H1 (cell line): ENCODE measurements around the gene SSUH2. TPM values are rescaled to one million over a fixed set of nuclear protein-coding genes. Genes with fewer than 3 reads are reported as not detected.

ENCODE experiments used
- CTCF ChIA-PET: fragments of 300-600 bp; sonication (Branson Sonifier 250); formaldehyde crosslinking; loops from one replicate; lab custom pipeline; 2021; ENCODE audit not compliant: partially characterized antibody; lab: Charles Lee
- POLR2A ChIA-PET: fragments of 300-600 bp; sonication (Branson Sonifier 250); formaldehyde crosslinking; loops from one replicate; lab custom pipeline; 2021; ENCODE audit warnings: inconsistent platforms; ENCODE audit not compliant: partially characterized antibody; lab: Charles Lee
- DNase-seq, 2 experiments: peaks; one replicate each; pipeline versions ENCODE4 v3.0.0 to v3.0.0-alpha.2; 2010 to 2022; ENCODE audit warnings: low spot score in 2 of 2, low read depth in 1 of 2, mixed read lengths in 1 of 2
- FAIRE-seq: peaks from 2 replicates; lab custom pipeline; 2011; peaks lifted over from hg19 to GRCh38; lab: Jason Lieb, UNC
- H2AFZ ChIP-seq: 2 replicates; pipeline ENCODE4 v1.8.1; 2012; ENCODE audit warnings: low read length, inconsistent platforms
- H2AK5ac ChIP-seq: 2 replicates; pipeline ENCODE4 v1.6.1; 2013; ENCODE audit warnings: low read depth, low read length
- H2BK120ac ChIP-seq: replicated peaks from 2 replicates; pipeline ENCODE3; 2013; ENCODE audit warnings: low read depth, low read length, inconsistent platforms
- H2BK12ac ChIP-seq: 2 replicates; pipeline ENCODE4 v1.6.1; 2013; ENCODE audit warnings: low read depth, low read length
- H2BK15ac ChIP-seq: 2 replicates; pipeline ENCODE4 v1.6.1; 2013; ENCODE audit warnings: low read length
- H2BK20ac ChIP-seq: 2 replicates; pipeline ENCODE4 v1.6.1; 2013; ENCODE audit warnings: low read length
- H2BK5ac ChIP-seq: 2 replicates; pipeline ENCODE4 v1.6.1; 2013; ENCODE audit warnings: low read depth, low read length
- H3K14ac ChIP-seq: 2 replicates; pipeline ENCODE4 v1.6.1; 2013; ENCODE audit warnings: inconsistent platforms; ENCODE audit not compliant: insufficient read length
- H3K18ac ChIP-seq: 2 replicates; pipeline ENCODE4 v1.6.1; 2013; ENCODE audit warnings: low read length; ENCODE audit errors: extremely low read depth
- H3K23ac ChIP-seq: 2 replicates; pipeline ENCODE4 v1.6.1; 2013; ENCODE audit warnings: inconsistent platforms; ENCODE audit not compliant: insufficient read length
- H3K23me2 ChIP-seq: 2 replicates; pipeline ENCODE4 v1.6.1; 2013; ENCODE audit warnings: low read depth, low read length
- H3K27ac ChIP-seq: 2 replicates; pipeline ENCODE4 v1.6.1; 2011; ENCODE audit warnings: low read depth, low read length, inconsistent platforms
- H3K27me3 ChIP-seq, 4 experiments: replicated peaks in 1 of 4; 1 replicate in 1 of 4; 2 replicates in 3 of 4; pipeline versions ENCODE4 v1.6.1 to v1.8.1; 2011 to 2013; ENCODE audit warnings: low read length in 3 of 4, mild to moderate bottlenecking in 3 of 4, inconsistent platforms in 2 of 4, mixed read lengths in 2 of 4, moderate library complexity in 1 of 4; ENCODE audit not compliant: control insufficient read depth in 3 of 4, insufficient read depth in 3 of 4; ENCODE audit errors: extremely low read depth in 1 of 4
- H3K36me3 ChIP-seq, 4 experiments: 2 replicates each; pipeline versions ENCODE4 v1.6.1 to v1.8.1; 2011 to 2013; ENCODE audit warnings: mild to moderate bottlenecking in 4 of 4, low read length in 3 of 4, moderate library complexity in 2 of 4, control low read depth in 1 of 4, inconsistent platforms in 1 of 4; ENCODE audit not compliant: insufficient read depth in 4 of 4, control insufficient read depth in 2 of 4
- H3K4ac ChIP-seq: replicated peaks from 2 replicates; pipeline ENCODE3; 2013; ENCODE audit warnings: low read length, low read depth, mixed read lengths, inconsistent platforms; ENCODE audit not compliant: insufficient read length
- H3K4me1 ChIP-seq, 4 experiments: replicated peaks in 1 of 4; 1 replicate in 1 of 4; 2 replicates in 3 of 4; pipeline versions ENCODE4 v1.6.1 to v1.8.1; 2011 to 2013; ENCODE audit warnings: low read length in 3 of 4, inconsistent platforms in 2 of 4, mixed read lengths in 1 of 4; ENCODE audit not compliant: insufficient read depth in 4 of 4, control insufficient read depth in 3 of 4
- H3K4me2 ChIP-seq, 2 experiments: 2 replicates each; pipeline versions ENCODE4 v1.6.1 to v1.8.1; 2011 to 2013; ENCODE audit warnings: low read depth in 2 of 2, low read length in 2 of 2, control low read depth in 1 of 2, inconsistent platforms in 1 of 2, mild to moderate bottlenecking in 1 of 2; ENCODE audit not compliant: insufficient read depth in 1 of 2
- H3K4me3 ChIP-seq, 4 experiments: fragments of 200-600, 300-600 bp in 1 of 4; sonication (generic), shearing (Covaris generic), sonication (Bioruptor Twin) in 1 of 4; 2 replicates each; pipeline versions ENCODE4 v1.5.1 to v1.8.1; 2011 to 2016; ENCODE audit warnings: low read length in 4 of 4, low read depth in 3 of 4, control low read depth in 2 of 4, inconsistent platforms in 2 of 4, mild to moderate bottlenecking in 2 of 4, mixed read lengths in 1 of 4, moderate library complexity in 1 of 4; ENCODE audit not compliant: insufficient read depth in 2 of 4; ENCODE audit errors: extremely low read depth in 1 of 4
- H3K56ac ChIP-seq: replicated peaks from 2 replicates; pipeline ENCODE3; 2013; ENCODE audit warnings: low read depth, mild to moderate bottlenecking, mixed read lengths, low read length, inconsistent platforms; ENCODE audit not compliant: insufficient read length
- H3K79me1 ChIP-seq: 2 replicates; pipeline ENCODE4 v1.6.1; 2013; ENCODE audit warnings: low read depth, low read length, control low read depth
- H3K79me2 ChIP-seq, 2 experiments: 2 replicates each; pipeline versions ENCODE4 v1.6.1 to v1.8.1; 2012 to 2013; ENCODE audit warnings: low read length in 2 of 2, mild to moderate bottlenecking in 2 of 2, inconsistent platforms in 1 of 2; ENCODE audit not compliant: insufficient read depth in 2 of 2, control insufficient read depth in 1 of 2
- H3K9ac ChIP-seq, 4 experiments: replicated peaks in 1 of 4; 1 replicate in 1 of 4; 2 replicates in 3 of 4; pipeline versions ENCODE4 v1.6.1 to v1.8.1; 2011 to 2013; ENCODE audit warnings: low read depth in 3 of 4, low read length in 3 of 4, control low read depth in 2 of 4, mild to moderate bottlenecking in 2 of 4, moderate library complexity in 2 of 4, inconsistent platforms in 1 of 4; ENCODE audit errors: extremely low read depth in 1 of 4
- H3K9me3 ChIP-seq, 2 experiments: 2 replicates each; pipeline versions ENCODE4 v1.6.1 to v1.8.1; 2012 to 2013; ENCODE audit warnings: mild to moderate bottlenecking in 2 of 2, moderate library complexity in 2 of 2, control low read depth in 1 of 2, inconsistent platforms in 1 of 2, low read depth in 1 of 2, low read length in 1 of 2, mixed read lengths in 1 of 2; ENCODE audit not compliant: insufficient read depth in 2 of 2
- H4K20me1 ChIP-seq, 2 experiments: replicated peaks in 1 of 2; 2 replicates each; pipeline versions ENCODE3 to v1.8.1; 2011 to 2013; ENCODE audit warnings: inconsistent platforms in 2 of 2, low read length in 2 of 2, mild to moderate bottlenecking in 1 of 2; ENCODE audit not compliant: insufficient read depth in 2 of 2, control insufficient read depth in 1 of 2
- H4K5ac ChIP-seq: 2 replicates; pipeline ENCODE4 v1.6.1; 2013; ENCODE audit warnings: low read length, low read depth, mixed read lengths, inconsistent platforms; ENCODE audit not compliant: insufficient read length
- H4K8ac ChIP-seq: 2 replicates; pipeline ENCODE4 v1.8.0; 2013; ENCODE audit warnings: mild to moderate bottlenecking, moderate library complexity, low read length, inconsistent platforms; ENCODE audit not compliant: insufficient read depth; ENCODE audit errors: extremely low read depth
- H4K91ac ChIP-seq: replicated peaks from 2 replicates; pipeline ENCODE3; 2013; ENCODE audit warnings: low read length, mixed read lengths, inconsistent platforms; ENCODE audit not compliant: insufficient read length
- CBX8 ChIP-seq: fragments of 300-800, 300-1000 bp; sonication (generic); IDR thresholded peaks from 2 replicates; pipeline ENCODE4 v1.7.1; 2016; ENCODE audit warnings: low read depth, low read length, borderline replicate concordance
- JUND ChIP-seq: IDR thresholded peaks from 2 replicates; pipeline ENCODE4 v1.6.1; 2011; ENCODE audit warnings: mild to moderate bottlenecking, improper control_type of control experiment, low read length
- KDM4A ChIP-seq: IDR thresholded peaks from one replicate; pipeline ENCODE4 v1.7.1; 2012; ENCODE audit warnings: low read depth, mild to moderate bottlenecking, moderate library complexity, low read length, inconsistent platforms; ENCODE audit not compliant: severe bottlenecking
- KDM5A ChIP-seq: fragments of 200-600 bp; IDR thresholded peaks from 2 replicates; pipeline ENCODE4 v1.7.1; 2012; ENCODE audit warnings: mild to moderate bottlenecking, low read length, inconsistent platforms, mixed read lengths
- POU5F1 ChIP-seq: IDR thresholded peaks from 2 replicates; pipeline ENCODE4 v1.6.1; 2011; ENCODE audit warnings: low read depth, mild to moderate bottlenecking, low read length, moderate library complexity
- RFX5 ChIP-seq: IDR thresholded peaks from 2 replicates; pipeline ENCODE4 v1.6.1; 2011; ENCODE audit warnings: low read depth, low read length, improper control_type of control experiment, borderline replicate concordance
- SP2 ChIP-seq: IDR thresholded peaks from 2 replicates; pipeline ENCODE4 v1.6.1; 2012; ENCODE audit warnings: mild to moderate bottlenecking, low read length, inconsistent platforms
- TAF1 ChIP-seq: IDR thresholded peaks from 2 replicates; pipeline ENCODE4 v1.6.1; 2011; ENCODE audit warnings: mild to moderate bottlenecking, low read depth, low read length
- YY1 ChIP-seq: IDR thresholded peaks from 2 replicates; pipeline ENCODE4 v1.6.1; 2011; ENCODE audit warnings: low read depth, mild to moderate bottlenecking, low read length
- whole genome bisulfite sequencing, 2 experiments: shearing (Covaris generic) in 1 of 2; methylation state at CpG; one replicate each; pipeline versions ENCODE4 v1.1.6 to v1.1.7; 2013 to 2015; ENCODE audit warnings: low lambda C conversion rate in 2 of 2, mixed read lengths in 2 of 2, inconsistent platforms in 1 of 2, low coverage in 1 of 2, missing lambda C conversion rate in 1 of 2; ENCODE audit not compliant: insufficient replicate concordance in 2 of 2, insufficient coverage in 1 of 2, insufficient read length in 1 of 2; ENCODE audit errors: extremely low coverage in 1 of 2, missing lambda C conversion rate in 1 of 2; 5-methylcytosine and 5-hydroxymethylcytosine counted together
- long read RNA-seq, 2 experiments: library from RNA in 1 of 2; library from capped mRNA in 1 of 2; stranded (forward); transcript quantifications; one replicate each; pipeline ENCODE4 v2.0.0, GENCODE V29; 2021; ENCODE audit warnings: inconsistent platforms in 1 of 2
- polyA minus RNA-seq, 3 experiments: library from RNA; depleted of rRNA, polyadenylated mRNA; stranded (reverse); fragments of >200 nt; gene quantifications; 1 replicate in 2 of 3; 2 replicates in 1 of 3; pipeline ENCODE4 v1.2.3, GENCODE V29; 2011
- polyA plus RNA-seq, 7 experiments: library from polyadenylated mRNA; depleted of rRNA in 3 of 7; stranded (reverse) in 5 of 7; unstranded in 2 of 7; fragments of >200 nt in 5 of 7; fragments of 200-250 nt in 2 of 7; gene quantifications; 1 replicate in 5 of 7; 2 replicates in 1 of 7; 4 replicates in 1 of 7; pipeline versions ENCODE4 v1.2.1 to v1.2.3, GENCODE V29; 2011 to 2013; ENCODE audit warnings: missing spikeins in 2 of 7, mixed read lengths in 2 of 7
- total RNA-seq: library from RNA; stranded (reverse); fragmentation: NEBNext Ultra II Directional; extraction: Animal tissue kit (Norgen Biotek cat#: 25700); gene quantifications from 2 replicates; pipeline ENCODE4 v1.2.1, GENCODE V29; 2021

The SSUH2 gene, protein sequence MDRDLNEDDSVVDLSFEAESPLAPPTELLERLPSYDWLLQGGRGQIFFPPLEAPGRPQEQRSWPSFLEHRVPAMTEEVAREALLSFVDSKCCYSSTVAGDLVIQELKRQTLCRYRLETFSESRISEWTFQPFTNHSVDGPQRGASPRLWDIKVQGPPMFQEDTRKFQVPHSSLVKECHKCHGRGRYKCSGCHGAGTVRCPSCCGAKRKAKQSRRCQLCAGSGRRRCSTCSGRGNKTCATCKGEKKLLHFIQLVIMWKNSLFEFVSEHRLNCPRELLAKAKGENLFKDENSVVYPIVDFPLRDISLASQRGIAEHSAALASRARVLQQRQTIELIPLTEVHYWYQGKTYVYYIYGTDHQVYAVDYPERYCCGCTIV
- total RNA-seq (0.69 and 0.73 TPM in 2 replicates), polyA plus RNA-seq (2011; rRNA removed) (0.41 and 0.62 TPM in 2 replicates), polyA minus RNA-seq (2011; rRNA and poly(A)+ RNA removed) (0.82 and 0.93 TPM in 2 replicates)
- polyA plus RNA-seq (2011; cell fraction: cytosol; rRNA removed) = 0.50 TPM
- 2.0 TPM for polyA plus RNA-seq (2011; cell fraction: nucleus; rRNA removed)
- 0.31 to 0.63 TPM (median 0.44 TPM) in 4 replicates for polyA plus RNA-seq (2012, experiment 1 of 2)
- 0.07 TPM for polyA plus RNA-seq (2012, experiment 2 of 2)
- 0.34 TPM for polyA plus RNA-seq (2013, experiment 1 of 2)
- 0.26 TPM for polyA plus RNA-seq (2013, experiment 2 of 2)
- not detected for polyA minus RNA-seq (2011; cell fraction: cytosol; rRNA and poly(A)+ RNA removed)
- 1.4 TPM for polyA minus RNA-seq (2011; cell fraction: nucleus; rRNA and poly(A)+ RNA removed)
- long read RNA-seq, experiment 1 = 0 reads
- long read RNA-seq, experiment 2 = 0 reads

DNA sequence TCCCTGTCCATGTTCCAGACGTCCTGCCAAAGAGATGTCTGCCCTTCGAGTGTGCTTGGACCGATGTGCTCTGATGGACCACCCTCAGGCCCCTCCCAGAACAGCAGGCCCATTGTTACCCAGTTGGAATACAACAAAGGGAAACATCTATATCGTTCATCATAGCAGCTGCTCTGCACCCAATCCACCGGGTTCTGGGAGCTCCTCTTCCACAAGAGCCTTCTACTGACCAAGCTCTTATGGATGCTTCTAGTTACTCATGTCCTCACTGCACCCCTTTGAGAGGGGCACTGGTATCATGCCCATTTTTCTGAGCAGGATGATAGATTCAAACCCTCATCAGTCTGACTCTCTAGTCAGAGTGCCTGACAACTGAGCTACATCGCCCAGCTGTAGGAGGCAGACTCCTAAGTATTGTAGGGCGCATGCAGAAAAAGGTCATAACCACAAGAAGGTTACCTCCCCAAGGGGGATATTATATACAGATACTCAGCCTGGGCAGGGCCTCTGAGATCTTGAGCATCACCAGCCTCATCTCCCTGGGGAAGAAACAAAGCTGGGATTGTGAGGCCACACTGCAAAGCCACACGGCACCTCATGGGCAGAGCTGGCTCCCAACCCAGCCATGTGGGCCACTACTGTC is at the start of gene SSUH2:
SSUH2 (minus strand) TSS at position 51 of the 643 bp plus-strand sequence; CDS start at position 11, 40 bp downstream.
- H2AFZ ChIP-seq = no peak within 1 kb of the TSS
- no peak for FAIRE-seq

More for the DNA sequence above, at the start of gene SSUH2:
- Histone ChIP-seq H3K79me1 (no peaks in the 10 kb centered on the region), H3K56ac (no peak within 1 kb of the TSS), H3K4me1 (no peaks in the 10 kb centered on the region), H3K14ac (no peak within 1 kb of the TSS), H3K4me3 (no peak within 1 kb of the TSS), H2AK5ac (no peak within 1 kb of the TSS), H3K4ac (no peak within 1 kb of the TSS), H3K9me3 (no peaks in the 10 kb centered on the region), H3K4me2 (no peak within 1 kb of the TSS), H4K20me1 (no peaks in the 10 kb centered on the region), H2BK5ac (no peak within 1 kb of the TSS), H3K27me3 (peaks cover 0 to 2% (median 0%) of the 10 kb centered on the region in 4 experiments; a peak in 2 of 7 replicates), H4K5ac (no peak within 1 kb of the TSS), H3K79me2 (no peaks in the 10 kb centered on the region; a peak in 1 of 4 replicates), H3K23me2 (no peaks in the 10 kb centered on the region), H2BK120ac (no peak within 1 kb of the TSS), H4K8ac (no peak within 1 kb of the TSS), H3K9ac (no peak within 1 kb of the TSS), H3K23ac (no peak within 1 kb of the TSS), H4K91ac (no peak within 1 kb of the TSS), H3K27ac (no peak within 1 kb of the TSS), H2BK20ac (no peak within 1 kb of the TSS), H3K18ac (no peak within 1 kb of the TSS), H2BK15ac (no peak within 1 kb of the TSS), H2BK12ac (no peak within 1 kb of the TSS), H3K36me3 (no peaks in the 10 kb centered on the region)
- CTCF ChIA-PET = interaction anchor here (0.6 to 3.0 kb wide), 6 partner anchors 10 to 201 kb away, joined by 3 to 11 read pairs (median 4); no protein-coding TSS in a partner anchor
- POLR2A ChIA-PET = no interaction called here
- TF ChIP-seq CBX8 = no peak
- no peak for TF ChIP-seq YY1
- no peak for TF ChIP-seq KDM5A
- no peak for TF ChIP-seq JUND
- no peak for TF ChIP-seq TAF1
- no peak for TF ChIP-seq POU5F1
- TF ChIP-seq RFX5 = no peak
- no peak for TF ChIP-seq SP2
- no peak for TF ChIP-seq KDM4A
- WGBS, 2 experiments = 89% methylated on average over 8 of the region's 8 CpGs; no CpG with 5 or more reads in 1 of the 2 experiments
- DNase-seq = no peak
